GM21360 (cell line): ENCODE results near the gene ERMAP.
"Not testable (repeated sequence)": the region's sequence is repeated elsewhere in the genome, so short reads cannot be mapped to it uniquely, and the experiment has no call there.

Experiments used
- ATAC-seq: cut with Tn5 transposase; IDR thresholded peaks from one replicate; pipeline ENCODE4 v1.9.1; 2021; ENCODE audit warnings: mild to moderate bottlenecking, moderate library complexity; ENCODE audit not compliant: unreplicated experiment

ERMAP gene

GRCh38 chr1:42841440-42842147 lies 24.7 kb downstream of the ERMAP start:
- no peak for ATAC-seq

GRCh38 chr1:42844592-42845140 lies 27.7 kb downstream of the ERMAP start:
- no peak for ATAC-seq

- ATAC-seq, result no peak
These were observed 28.3 kb downstream of the ERMAP start for GRCh38 chr1:42845193-42845592.

GRCh38 chr1:42845866-42846256 lies 28.9 kb downstream of the ERMAP start:
- peak; percentile 22 for ATAC-seq

GRCh38 chr1:42846257-42847110 lies 29.6 kb downstream of the ERMAP start, which contains the start of gene ZNF691:
ZNF691 (plus strand) TSS chr1:42846613; CDS start chr1:42849659, 3,046 bp downstream.
- ATAC-seq, result peak; percentile 88

GRCh38 chr1:42847111-42847595 lies 30.2 kb downstream of the ERMAP start:
- ATAC-seq, result no peak

GRCh38 chr1:42847721-42848460 lies 31.0 kb downstream of the ERMAP start:
- ATAC-seq, result no peak

GRCh38 chr1:42848823-42849537 lies 32.1 kb downstream of the ERMAP start:
- no peak for ATAC-seq

GRCh38 chr1:42849944-42850343 lies 33.0 kb downstream of the ERMAP start:
- ATAC-seq, result no peak

- no peak for ATAC-seq
These were observed 34.5 kb downstream of the ERMAP start for GRCh38 chr1:42851420-42851819.

GRCh38 chr1:42851960-42852607 lies 35.2 kb downstream of the ERMAP start:
- ATAC-seq, result no peak

GRCh38 chr1:42852608-42852980 lies 35.7 kb downstream of the ERMAP start:
- ATAC-seq, result no peak

GRCh38 chr1:42853116-42853884 lies 36.4 kb downstream of the ERMAP start:
- no peak for ATAC-seq

GRCh38 chr1:42856554-42856953 lies 39.6 kb downstream of the ERMAP start:
- not testable (repeated sequence) for ATAC-seq

GRCh38 chr1:42859366-42859765 lies 42.4 kb downstream of the ERMAP start:
- not testable (repeated sequence) for ATAC-seq

- ATAC-seq, result no peak
These were observed 43.6 kb downstream of the ERMAP start for GRCh38 chr1:42860339-42861013.

- no peak for ATAC-seq
These were observed 44.1 kb downstream of the ERMAP start for GRCh38 chr1:42861014-42861399.

GRCh38 chr1:42866549-42866948 lies 49.6 kb downstream of the ERMAP start:
- ATAC-seq, result no peak
